GM21367 (cell line): Measurements from ENCODE around the gene LIMK1.

ENCODE experiments used
- ATAC-seq: cut with Tn5 transposase; IDR thresholded peaks from one replicate; pipeline ENCODE4 v1.9.1; 2021; ENCODE audit not compliant: unreplicated experiment

The LIMK1 gene

DNA sequence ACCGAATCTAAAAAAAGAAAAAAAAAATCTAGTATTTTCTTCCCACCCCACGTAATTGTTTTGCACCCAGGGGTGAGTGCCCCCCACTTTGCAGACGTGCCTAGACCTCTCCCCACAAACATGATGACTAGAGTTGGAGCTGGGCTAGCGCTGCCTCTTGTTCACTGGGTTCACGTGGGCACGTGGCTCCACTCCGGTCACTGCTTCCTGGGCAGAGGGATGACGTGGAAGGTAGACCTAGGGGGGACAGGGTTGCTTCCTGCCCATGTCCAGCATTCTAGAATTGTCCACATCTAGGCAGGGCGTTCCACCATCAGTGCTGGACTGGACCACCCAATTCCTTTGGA, 861 bp upstream of the LIMK1 start:
- no peak for ATAC-seq

GRCh38 chr7:74083928-74084721, 521 bp downstream of the LIMK1 start:
- no peak for ATAC-seq

- ATAC-seq: no peak
These were observed 1.3 kb downstream of the LIMK1 start for GRCh38 chr7:74084722-74085578.

DNA sequence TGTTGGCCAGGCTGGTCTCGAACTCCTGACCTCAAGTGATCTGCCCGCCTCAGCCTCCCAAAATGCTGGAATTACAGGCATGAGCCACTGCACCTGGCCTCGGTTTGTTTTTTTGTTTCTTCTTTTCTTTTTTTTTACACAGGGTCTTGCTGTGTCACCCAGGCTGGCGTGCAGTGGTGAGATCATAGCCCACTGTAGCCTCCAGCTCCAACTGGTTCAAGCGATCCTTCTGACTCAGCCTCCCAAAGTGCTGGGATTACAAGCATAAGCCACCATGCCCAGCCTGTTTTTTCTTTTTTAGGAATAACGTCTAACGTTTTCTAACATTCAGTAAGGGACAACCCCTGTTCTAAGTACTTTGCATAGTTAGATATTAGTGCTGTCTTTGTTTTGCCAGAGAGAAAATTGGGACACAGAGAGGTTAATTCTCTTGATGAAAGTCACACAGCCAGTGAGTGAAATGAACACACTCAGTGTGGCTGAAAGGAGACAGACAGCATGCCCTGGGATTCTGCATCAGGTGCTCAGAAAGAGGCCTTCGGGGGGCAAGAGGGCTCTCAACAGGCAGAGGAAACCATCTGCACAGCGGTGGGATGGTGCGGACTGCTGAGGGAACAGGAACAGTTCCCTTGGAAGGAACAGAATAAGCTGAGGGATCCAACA, 4.3 kb downstream of the LIMK1 start:
- ATAC-seq: no peak

GRCh38 chr7:74092321-74092963, 8.8 kb downstream of the LIMK1 start:
- ATAC-seq: no peak

DNA sequence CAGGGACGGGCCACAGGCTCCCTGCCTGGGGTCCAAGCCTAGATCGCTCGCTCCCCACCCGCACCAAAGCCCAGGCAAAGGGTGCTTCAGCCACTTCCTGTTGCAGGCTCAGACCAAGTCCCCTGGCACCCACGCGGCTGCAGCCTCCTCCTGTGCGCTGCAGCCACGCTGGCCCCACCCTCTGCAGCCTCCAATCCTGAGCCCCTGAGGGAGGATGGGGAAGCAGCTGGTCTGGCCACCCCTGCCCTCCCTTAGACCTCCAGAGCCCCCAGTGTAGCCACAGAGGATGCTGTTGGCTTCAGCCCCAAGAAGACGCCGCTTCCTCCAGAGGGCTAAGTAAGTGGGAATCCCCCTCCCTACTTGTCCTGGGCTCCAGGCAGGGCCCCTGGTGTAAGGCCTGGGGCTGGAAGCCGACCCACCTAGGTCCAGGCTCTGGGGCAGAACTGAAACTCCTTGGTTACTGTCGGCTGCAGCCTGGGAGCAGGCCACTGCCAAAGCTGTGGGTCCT, 9.4 kb downstream of the LIMK1 start:
- peak; percentile 39 for ATAC-seq

DNA sequence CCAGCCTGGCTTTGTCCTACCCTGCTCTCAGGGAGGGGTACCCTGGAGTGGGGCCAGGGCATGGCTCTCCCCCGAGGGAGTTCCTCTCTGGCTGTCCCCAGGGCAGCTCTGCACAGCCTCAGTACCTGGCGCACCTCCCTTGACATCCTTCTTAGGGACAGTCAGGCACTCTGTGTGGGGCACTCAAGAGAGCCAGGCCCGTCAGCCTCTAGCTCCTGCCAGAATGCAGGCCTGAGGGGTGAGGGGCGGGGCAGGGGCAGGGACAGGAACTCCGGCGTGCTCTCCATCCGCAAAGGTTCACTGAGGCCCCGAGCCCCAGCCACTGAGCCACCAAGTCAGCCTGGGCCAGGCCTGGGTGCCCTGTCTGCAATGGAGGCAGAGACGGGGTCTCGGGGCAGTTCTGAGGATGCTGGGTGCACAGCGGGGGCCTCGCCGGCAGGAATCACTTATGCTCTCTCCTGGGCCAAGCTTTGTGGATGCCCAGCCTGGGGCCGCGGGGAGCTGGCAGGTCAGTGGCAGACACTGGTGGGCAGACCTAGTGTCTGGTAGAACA, 10.1 kb downstream of the LIMK1 start:
- no peak for ATAC-seq

DNA sequence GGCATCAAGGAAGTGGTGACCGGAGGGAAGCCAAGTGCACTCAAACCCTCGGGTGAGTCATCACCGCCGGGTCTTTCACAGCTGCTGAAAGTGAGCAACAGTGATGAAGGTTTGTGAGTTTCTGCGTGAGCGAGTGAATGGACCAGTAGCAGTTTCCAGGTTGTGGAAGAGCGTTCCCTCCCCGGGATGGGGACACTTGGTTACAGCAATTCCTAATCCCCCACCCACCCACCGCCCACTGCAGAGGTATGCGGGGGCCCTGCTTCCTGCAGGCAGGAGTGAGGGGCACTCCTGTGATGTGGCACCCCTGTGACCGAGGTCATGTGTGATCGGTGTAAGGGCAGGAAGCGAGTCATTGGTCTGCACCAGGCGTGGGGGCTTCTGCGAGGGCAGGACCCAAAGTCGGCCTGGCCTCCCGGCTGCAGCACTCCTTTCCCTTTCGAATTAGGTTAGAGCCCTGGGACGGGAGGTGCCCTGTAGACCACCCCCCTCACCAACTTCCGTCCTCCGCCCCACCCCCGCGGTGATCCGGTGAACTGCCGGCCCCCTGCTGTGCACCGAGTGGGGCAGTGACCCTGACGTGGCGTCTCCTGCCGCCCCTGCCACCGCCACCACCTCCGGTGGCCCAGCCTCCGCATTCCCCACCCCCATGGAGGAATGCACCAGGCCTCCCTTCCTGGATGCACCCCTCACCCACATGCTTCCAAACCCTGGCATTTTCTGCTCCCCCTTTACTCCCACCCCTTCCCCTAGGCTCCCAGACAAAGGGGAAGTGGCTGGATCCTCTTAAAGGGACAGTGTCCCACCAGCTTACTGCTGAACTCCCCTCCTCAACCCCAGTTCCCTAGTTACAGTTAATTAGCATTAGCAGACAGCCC, 10.9 kb downstream of the LIMK1 start:
- ATAC-seq: no peak

DNA sequence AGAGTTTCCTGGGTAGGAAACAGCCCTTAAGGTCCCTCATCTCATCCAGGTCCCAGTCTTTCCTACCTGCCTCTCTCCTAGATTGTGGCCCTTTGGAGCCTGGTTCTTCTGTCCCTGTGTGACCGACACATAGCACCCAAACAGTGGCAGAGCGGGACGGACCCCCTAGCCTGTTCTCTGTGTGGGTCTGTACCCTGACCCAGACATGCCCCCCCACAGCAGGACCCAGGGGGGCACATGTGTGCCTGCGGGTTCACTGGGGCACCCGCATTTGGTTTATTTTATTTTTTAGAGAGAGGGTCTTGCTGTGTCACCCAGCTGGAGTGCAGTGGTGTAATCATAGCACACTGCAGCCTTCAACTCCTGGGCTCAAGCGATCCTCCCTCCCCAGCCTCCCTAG, 11.5 kb downstream of the LIMK1 start:
- no peak for ATAC-seq

- no peak for ATAC-seq
These were observed 14.5 kb downstream of the LIMK1 start for GRCh38 chr7:74097937-74098614.

DNA sequence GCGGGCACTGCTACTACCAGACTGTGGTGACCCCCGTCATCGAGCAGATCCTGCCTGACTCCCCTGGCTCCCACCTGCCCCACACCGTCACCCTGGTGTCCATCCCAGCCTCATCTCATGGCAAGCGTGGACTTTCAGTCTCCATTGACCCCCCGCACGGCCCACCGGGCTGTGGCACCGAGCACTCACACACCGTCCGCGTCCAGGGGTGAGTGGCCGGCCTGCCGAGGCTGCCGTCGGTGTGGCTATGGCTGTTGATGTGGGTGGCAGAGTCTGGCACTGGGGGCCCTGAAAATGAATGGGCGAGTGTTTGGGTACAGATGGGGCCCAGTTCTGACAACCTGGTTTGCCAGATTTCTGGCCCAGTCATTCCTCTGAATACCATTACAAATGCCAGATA, 15.4 kb downstream of the LIMK1 start:
- ATAC-seq: no peak

DNA sequence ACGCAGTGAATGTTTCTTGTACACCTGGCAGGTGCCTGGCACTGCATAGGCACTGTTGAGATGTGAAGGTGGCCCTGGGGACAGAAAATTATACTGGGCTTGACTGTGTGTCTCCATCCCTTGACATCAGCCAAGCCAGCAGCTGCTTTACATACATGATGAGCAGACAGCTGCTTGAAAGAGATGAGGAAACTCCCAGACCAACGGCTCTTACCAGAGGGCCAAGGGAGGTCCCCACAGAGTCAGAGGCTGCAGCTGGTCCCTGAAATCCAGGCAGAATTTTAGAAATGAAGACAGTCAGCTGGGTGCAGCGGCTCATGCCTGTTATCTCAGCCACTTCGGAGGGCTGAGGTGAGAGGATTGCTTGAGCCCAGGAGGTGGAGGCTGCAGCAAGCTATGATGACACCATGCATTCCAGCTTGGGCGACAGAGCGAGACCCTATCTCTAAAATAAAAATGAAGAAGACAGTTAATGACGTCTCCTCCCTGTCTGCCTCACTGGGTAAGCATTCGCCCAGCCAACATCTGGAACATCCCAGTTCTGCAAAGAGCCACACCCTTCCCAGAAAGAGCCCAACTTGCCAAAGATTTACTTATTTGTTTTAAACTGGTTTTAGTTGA, 17.6 kb downstream of the LIMK1 start:
- ATAC-seq: peak; percentile 76

GRCh38 chr7:74103219-74103772, 19.7 kb downstream of the LIMK1 start:
- ATAC-seq: no peak

DNA sequence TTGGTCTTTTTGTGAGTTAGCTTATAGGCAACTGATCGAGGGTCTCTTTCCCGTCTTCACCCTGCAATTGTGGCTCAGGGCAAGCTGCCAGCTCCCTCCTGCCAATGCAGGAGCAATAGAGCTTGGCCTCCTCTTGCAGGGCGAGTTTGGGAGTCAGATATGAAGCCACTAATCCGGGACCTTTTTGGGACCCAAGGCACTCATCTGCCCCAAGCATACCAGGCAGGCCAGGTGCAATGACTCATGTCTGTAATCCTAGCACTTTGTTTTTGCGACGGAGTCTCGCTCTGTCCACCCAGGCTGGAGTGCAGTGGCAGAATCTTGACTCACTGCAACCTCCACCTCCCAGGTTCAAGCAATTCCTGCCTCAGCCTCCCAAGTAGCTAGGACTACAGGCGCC, 21.1 kb downstream of the LIMK1 start:
- no peak for ATAC-seq

- ATAC-seq: no peak
These were observed 22.4 kb downstream of the LIMK1 start for GRCh38 chr7:74105992-74106391.

GRCh38 chr7:74106846-74107245, 23.2 kb downstream of the LIMK1 start:
- no peak for ATAC-seq

- no peak for ATAC-seq
These were observed 31.7 kb downstream of the LIMK1 start for GRCh38 chr7:74115326-74115725.

GRCh38 chr7:74116356-74116755, 32.8 kb downstream of the LIMK1 start:
- ATAC-seq: no peak

- no peak for ATAC-seq
These were observed 36.2 kb downstream of the LIMK1 start for GRCh38 chr7:74119831-74120230.
